WTC11 (cell line): ENCODE data around the gene ST6GALNAC5. TPM values are rescaled to one million over a fixed set of nuclear protein-coding genes. Genes with fewer than 3 reads are reported as not detected.

Source experiments
- ATAC-seq: fragments of 200-7000 bp; cut with Tn5 transposase; 2 replicates; pipeline ENCODE4 v1.10.0; 2021; ENCODE audit warnings: mild to moderate bottlenecking, moderate library complexity
- CTCF ChIA-PET: fragments of 300-600 bp; sonication (Branson Sonifier 250); formaldehyde crosslinking; loops from one replicate; lab custom pipeline; 2021; ENCODE audit warnings: antibody characterized with exemption; lab: Charles Lee
- POLR2A ChIA-PET: fragments of 350-600 bp; sonication (Branson Sonifier 250); formaldehyde crosslinking; loops from one replicate; lab custom pipeline; 2021; ENCODE audit warnings: antibody characterized with exemption; lab: Charles Lee
- DNase-seq: peaks from one replicate; pipeline ENCODE4 v3.0.0; 2021; ENCODE audit warnings: low spot score
- H3K27ac Mint-ChIP-seq: 2 replicates; pipeline ENCODE4 v1.8.0; 2021; ENCODE audit warnings: mixed read lengths
- H3K27me3 Mint-ChIP-seq: 2 replicates; pipeline ENCODE4 v1.8.0; 2021; ENCODE audit warnings: low read depth, mild to moderate bottlenecking, moderate library complexity, mixed read lengths
- H3K36me3 Mint-ChIP-seq: 2 replicates; pipeline ENCODE4 v1.8.0; 2021; ENCODE audit warnings: mixed read lengths
- H3K4me1 Mint-ChIP-seq: 2 replicates; pipeline ENCODE4 v1.8.0; 2022; ENCODE audit warnings: mixed read lengths
- H3K4me3 Mint-ChIP-seq: 2 replicates; pipeline ENCODE4 v1.8.0; 2021; ENCODE audit warnings: mild to moderate bottlenecking, moderate library complexity, mixed read lengths
- H3K9me3 Mint-ChIP-seq: 2 replicates; pipeline ENCODE4 v1.8.0; 2021; ENCODE audit warnings: mixed read lengths
- ATF1 ChIP-seq: sonication (generic); formaldehyde crosslinking; IDR thresholded peaks from 2 replicates; pipeline ENCODE4 v1.8.1; 2023; ENCODE audit warnings: mild to moderate bottlenecking, moderate library complexity, missing genetic modification reagents
- CBFB ChIP-seq: sonication (generic); formaldehyde crosslinking; IDR thresholded peaks from 2 replicates; pipeline ENCODE4 v1.8.1; 2022; ENCODE audit warnings: mild to moderate bottlenecking, low read depth, missing genetic modification reagents
- E2F5 ChIP-seq: sonication (generic); formaldehyde crosslinking; IDR thresholded peaks from 2 replicates; pipeline ENCODE4 v1.8.1; 2022; ENCODE audit warnings: mild to moderate bottlenecking, moderate library complexity, missing genetic modification reagents
- ESRRA ChIP-seq: sonication (generic); formaldehyde crosslinking; IDR thresholded peaks from 2 replicates; pipeline ENCODE4 v1.8.1; 2022; ENCODE audit warnings: mild to moderate bottlenecking, missing genetic modification reagents, borderline replicate concordance
- FOXP1 ChIP-seq: sonication (generic); formaldehyde crosslinking; IDR thresholded peaks from 2 replicates; pipeline ENCODE4 v1.8.0; 2022; ENCODE audit warnings: missing genetic modification reagents, mild to moderate bottlenecking, moderate library complexity, borderline replicate concordance
- GABPB1 ChIP-seq: sonication (generic); formaldehyde crosslinking; IDR thresholded peaks from 2 replicates; pipeline ENCODE4 v1.8.1; 2023; ENCODE audit warnings: mild to moderate bottlenecking, missing genetic modification reagents
- GTF2I ChIP-seq: fragments of 250-450 bp; sonication (Bioruptor Pico); conservative IDR thresholded peaks from 2 replicates; pipeline ENCODE4 v1.4.0; 2021; ENCODE audit warnings: mild to moderate bottlenecking
- JUN ChIP-seq: sonication (generic); formaldehyde crosslinking; IDR thresholded peaks from 2 replicates; pipeline ENCODE4 v1.8.0; 2023; ENCODE audit warnings: mild to moderate bottlenecking, missing genetic modification reagents
- KAT7 ChIP-seq: sonication (generic); formaldehyde crosslinking; IDR thresholded peaks from 2 replicates; pipeline ENCODE4 v1.8.1; 2023; ENCODE audit warnings: missing genetic modification reagents, mild to moderate bottlenecking, borderline replicate concordance
- NR1H2 ChIP-seq: sonication (generic); formaldehyde crosslinking; IDR thresholded peaks from 2 replicates; pipeline ENCODE4 v1.9.0; 2021; ENCODE audit warnings: mild to moderate bottlenecking, moderate library complexity, missing genetic modification reagents
- RELA ChIP-seq: sonication (generic); formaldehyde crosslinking; IDR thresholded peaks from 2 replicates; pipeline ENCODE4 v1.8.1; 2022; ENCODE audit warnings: missing genetic modification reagents, mild to moderate bottlenecking, borderline replicate concordance
- ZBTB43 ChIP-seq: sonication (generic); formaldehyde crosslinking; IDR thresholded peaks from 2 replicates; pipeline ENCODE4 v1.8.1; 2023; ENCODE audit warnings: mild to moderate bottlenecking, missing genetic modification reagents
- ZNF317 ChIP-seq: sonication (generic); formaldehyde crosslinking; IDR thresholded peaks from 2 replicates; pipeline ENCODE4 v1.8.1; 2023; ENCODE audit warnings: low read depth, mild to moderate bottlenecking, moderate library complexity, missing genetic modification reagents, borderline replicate concordance
- ZNF396 ChIP-seq: fragments of 250-450 bp; sonication (Bioruptor Pico); IDR thresholded peaks from 2 replicates; pipeline ENCODE4 v1.8.0; 2021; ENCODE audit warnings: mild to moderate bottlenecking, moderate library complexity, borderline replicate concordance
- total RNA-seq: library from RNA; stranded (reverse); gene quantifications from 3 replicates; pipeline ENCODE4 v1.2.3, GENCODE V29; 2021
- TF ChIP-seq, protein P1 (sequence below): sonication (generic); formaldehyde crosslinking; IDR thresholded peaks from 2 replicates; pipeline ENCODE4 v1.8.0; 2022; ENCODE audit warnings: mild to moderate bottlenecking, missing genetic modification reagents
- TF ChIP-seq, protein P2 (sequence below): sonication (generic); formaldehyde crosslinking; IDR thresholded peaks from 2 replicates; pipeline ENCODE4 v1.8.1; 2023; ENCODE audit warnings: mild to moderate bottlenecking, missing genetic modification reagents, borderline replicate concordance
- TF ChIP-seq, protein P3 (sequence below): sonication (generic); formaldehyde crosslinking; IDR thresholded peaks from 2 replicates; pipeline ENCODE4 v1.8.1; 2022; ENCODE audit warnings: mild to moderate bottlenecking, missing genetic modification reagents, moderate library complexity, borderline replicate concordance

ST6GALNAC5 gene
- total RNA-seq, 1 experiment from 2014 or later = 9.6 TPM

DNA sequence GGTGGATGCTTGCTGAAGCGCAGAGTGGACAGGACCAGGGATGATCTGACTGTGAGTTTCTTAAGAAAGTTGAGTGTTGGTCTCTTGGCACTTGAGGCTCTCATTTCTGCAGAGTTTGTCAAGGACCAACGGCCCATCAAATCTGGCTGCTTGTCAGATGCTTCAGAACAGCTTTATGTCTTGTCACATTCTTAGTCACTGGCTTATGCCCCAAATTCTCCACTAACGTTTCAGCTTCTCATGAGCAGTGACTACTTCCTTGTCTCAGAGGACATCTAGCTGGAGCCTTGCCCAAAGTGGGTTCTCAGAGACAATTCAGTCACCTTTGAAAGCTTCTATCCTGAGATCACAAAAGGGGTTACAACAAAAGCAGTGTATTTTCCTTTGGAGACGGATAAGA lies 92.3 kb downstream of the ST6GALNAC5 start:
- CTCF ChIA-PET = no interaction called here
- H3K4me3 Mint-ChIP-seq = no peak overlapping the region

GRCh38 chr1:76961181-76961819 lies 94.0 kb downstream of the ST6GALNAC5 start:
- ChIA-PET POLR2A (interaction anchor here (1.1 kb wide), 1 partner anchor 11 kb away, joined by 5 read pairs; no protein-coding TSS in a partner anchor), CTCF (no interaction called here)
- no peak overlapping the region for H3K4me3 Mint-ChIP-seq
- no peaks in the 10 kb centered on the region; the same call in 1 of the 2 replicates for H3K27me3 Mint-ChIP-seq
- ATAC-seq (peak; percentile 28; the same call in 1 of the 2 replicates), DNase-seq (no peak)
- peak overlapping the region; percentile 35; the same call in 1 of the 2 replicates for H3K27ac Mint-ChIP-seq
- peaks cover 30% of the 10 kb centered on the region for H3K4me1 Mint-ChIP-seq
- TF ChIP-seq FOXP1 = no peak
- TF ChIP-seq, protein P1, sequence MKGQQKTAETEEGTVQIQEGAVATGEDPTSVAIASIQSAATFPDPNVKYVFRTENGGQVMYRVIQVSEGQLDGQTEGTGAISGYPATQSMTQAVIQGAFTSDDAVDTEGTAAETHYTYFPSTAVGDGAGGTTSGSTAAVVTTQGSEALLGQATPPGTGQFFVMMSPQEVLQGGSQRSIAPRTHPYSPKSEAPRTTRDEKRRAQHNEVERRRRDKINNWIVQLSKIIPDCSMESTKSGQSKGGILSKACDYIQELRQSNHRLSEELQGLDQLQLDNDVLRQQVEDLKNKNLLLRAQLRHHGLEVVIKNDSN = no peak
- H3K9me3 Mint-ChIP-seq = peaks cover 41% of the 10 kb centered on the region
- H3K36me3 Mint-ChIP-seq = peaks cover 37% of the 10 kb centered on the region

More for the DNA sequence above, 92.3 kb downstream of the ST6GALNAC5 start:
- TF ChIP-seq E2F5 (CRISPR knock-in tag) (no peak), ZNF396 (CRISPR knock-in tag) (no peak), GABPB1 (CRISPR knock-in tag) (no peak), ZNF317 (CRISPR knock-in tag) (no peak), GTF2I (CRISPR knock-in tag) (no peak), JUN (CRISPR knock-in tag) (no peak), ZBTB43 (CRISPR knock-in tag) (no peak), CBFB (CRISPR knock-in tag) (no peak), KAT7 (CRISPR knock-in tag) (no peak), ESRRA (CRISPR knock-in tag) (no peak), ATF1 (no peak), NR1H2 (CRISPR knock-in tag) (no peak), RELA (no peak)
- TF ChIP-seq, protein P2, sequence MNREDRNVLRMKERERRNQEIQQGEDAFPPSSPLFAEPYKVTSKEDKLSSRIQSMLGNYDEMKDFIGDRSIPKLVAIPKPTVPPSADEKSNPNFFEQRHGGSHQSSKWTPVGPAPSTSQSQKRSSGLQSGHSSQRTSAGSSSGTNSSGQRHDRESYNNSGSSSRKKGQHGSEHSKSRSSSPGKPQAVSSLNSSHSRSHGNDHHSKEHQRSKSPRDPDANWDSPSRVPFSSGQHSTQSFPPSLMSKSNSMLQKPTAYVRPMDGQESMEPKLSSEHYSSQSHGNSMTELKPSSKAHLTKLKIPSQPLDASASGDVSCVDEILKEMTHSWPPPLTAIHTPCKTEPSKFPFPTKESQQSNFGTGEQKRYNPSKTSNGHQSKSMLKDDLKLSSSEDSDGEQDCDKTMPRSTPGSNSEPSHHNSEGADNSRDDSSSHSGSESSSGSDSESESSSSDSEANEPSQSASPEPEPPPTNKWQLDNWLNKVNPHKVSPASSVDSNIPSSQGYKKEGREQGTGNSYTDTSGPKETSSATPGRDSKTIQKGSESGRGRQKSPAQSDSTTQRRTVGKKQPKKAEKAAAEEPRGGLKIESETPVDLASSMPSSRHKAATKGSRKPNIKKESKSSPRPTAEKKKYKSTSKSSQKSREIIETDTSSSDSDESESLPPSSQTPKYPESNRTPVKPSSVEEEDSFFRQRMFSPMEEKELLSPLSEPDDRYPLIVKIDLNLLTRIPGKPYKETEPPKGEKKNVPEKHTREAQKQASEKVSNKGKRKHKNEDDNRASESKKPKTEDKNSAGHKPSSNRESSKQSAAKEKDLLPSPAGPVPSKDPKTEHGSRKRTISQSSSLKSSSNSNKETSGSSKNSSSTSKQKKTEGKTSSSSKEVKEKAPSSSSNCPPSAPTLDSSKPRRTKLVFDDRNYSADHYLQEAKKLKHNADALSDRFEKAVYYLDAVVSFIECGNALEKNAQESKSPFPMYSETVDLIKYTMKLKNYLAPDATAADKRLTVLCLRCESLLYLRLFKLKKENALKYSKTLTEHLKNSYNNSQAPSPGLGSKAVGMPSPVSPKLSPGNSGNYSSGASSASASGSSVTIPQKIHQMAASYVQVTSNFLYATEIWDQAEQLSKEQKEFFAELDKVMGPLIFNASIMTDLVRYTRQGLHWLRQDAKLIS = no peak
- TF ChIP-seq, protein P3, sequence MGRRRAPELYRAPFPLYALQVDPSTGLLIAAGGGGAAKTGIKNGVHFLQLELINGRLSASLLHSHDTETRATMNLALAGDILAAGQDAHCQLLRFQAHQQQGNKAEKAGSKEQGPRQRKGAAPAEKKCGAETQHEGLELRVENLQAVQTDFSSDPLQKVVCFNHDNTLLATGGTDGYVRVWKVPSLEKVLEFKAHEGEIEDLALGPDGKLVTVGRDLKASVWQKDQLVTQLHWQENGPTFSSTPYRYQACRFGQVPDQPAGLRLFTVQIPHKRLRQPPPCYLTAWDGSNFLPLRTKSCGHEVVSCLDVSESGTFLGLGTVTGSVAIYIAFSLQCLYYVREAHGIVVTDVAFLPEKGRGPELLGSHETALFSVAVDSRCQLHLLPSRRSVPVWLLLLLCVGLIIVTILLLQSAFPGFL (CRISPR knock-in tag) = no peak
- Mint-ChIP-seq H3K9me3 (peaks cover 31% of the 10 kb centered on the region), H3K27me3 (no peaks in the 10 kb centered on the region), H3K36me3 (peaks cover 27% of the 10 kb centered on the region), H3K27ac (no peak overlapping the region), H3K4me1 (peaks cover 35% of the 10 kb centered on the region)
- DNase-seq (no peak), ATAC-seq (no peak)
- POLR2A ChIA-PET = no interaction called here
